Memory B cell (primary cell): ENCODE measurements around the gene GLTPD2.

Experiments
- ATAC-seq: fragments of 150-1000 bp; cut with Tn5 transposase; 2 replicates; pipeline ENCODE4 v1.10.0; 2021; ENCODE audit warnings: low read depth, mild to moderate bottlenecking, moderate library complexity
- DNase-seq, 2 donors: peaks; one replicate each; pipeline ENCODE4 v3.0.0; 2022; ENCODE audit warnings: low spot score in 2 of 2
- H3K27ac Mint-ChIP-seq: one replicate; pipeline ENCODE4 v1.8.0; 2022; ENCODE audit warnings: mild to moderate bottlenecking, moderate library complexity, mixed read lengths
- H3K27me3 Mint-ChIP-seq: one replicate; pipeline ENCODE4 v1.8.0; 2022; ENCODE audit warnings: mixed read lengths
- H3K36me3 Mint-ChIP-seq: one replicate; pipeline ENCODE4 v1.8.0; 2022; ENCODE audit warnings: mild to moderate bottlenecking, mixed read lengths
- H3K4me1 Mint-ChIP-seq: one replicate; pipeline ENCODE4 v1.8.0; 2022; ENCODE audit warnings: mixed read lengths
- H3K4me3 Mint-ChIP-seq: one replicate; pipeline ENCODE4 v1.8.0; 2022; ENCODE audit warnings: mild to moderate bottlenecking, moderate library complexity, mixed read lengths
- H3K9me3 Mint-ChIP-seq: one replicate; pipeline ENCODE4 v1.8.0; 2022; ENCODE audit warnings: mixed read lengths

The GLTPD2 gene

GRCh38 chr17:4751932-4752331 lies 36.8 kb upstream of the GLTPD2 start:
- H3K4me1 Mint-ChIP-seq = peaks cover 10% of the 10 kb centered on the region
- H3K27me3 Mint-ChIP-seq = peaks cover 13% of the 10 kb centered on the region
- H3K36me3 Mint-ChIP-seq = no peaks in the 10 kb centered on the region
- H3K9me3 Mint-ChIP-seq = no peaks in the 10 kb centered on the region
- H3K4me3 Mint-ChIP-seq = no peak overlapping the region
- no peak overlapping the region for H3K27ac Mint-ChIP-seq
- ATAC-seq (no peak), DNase-seq (no peak)

- no peaks in the 10 kb centered on the region for H3K9me3 Mint-ChIP-seq
- H3K27ac Mint-ChIP-seq = no peak overlapping the region
- peaks cover 4% of the 10 kb centered on the region for H3K4me1 Mint-ChIP-seq
- DNase-seq (no peak), ATAC-seq (no peak)
- peaks cover 14% of the 10 kb centered on the region for H3K27me3 Mint-ChIP-seq
- no peaks in the 10 kb centered on the region for H3K36me3 Mint-ChIP-seq
- H3K4me3 Mint-ChIP-seq = no peak overlapping the region
Observed at GRCh38 chr17:4753392-4753791, 35.4 kb upstream of the GLTPD2 start.

GRCh38 chr17:4759776-4760236 lies 29.0 kb upstream of the GLTPD2 start:
- Mint-ChIP-seq H3K4me3 (no peak overlapping the region), H3K36me3 (no peaks in the 10 kb centered on the region), H3K27me3 (peaks cover 12% of the 10 kb centered on the region), H3K4me1 (peaks cover 4% of the 10 kb centered on the region), H3K9me3 (no peaks in the 10 kb centered on the region), H3K27ac (no peak overlapping the region)
- no peak for ATAC-seq
- DNase-seq = no peak

- DNase-seq (no peak), ATAC-seq (no peak)
- H3K27ac Mint-ChIP-seq = no peak overlapping the region
- H3K36me3 Mint-ChIP-seq = no peaks in the 10 kb centered on the region
- no peaks in the 10 kb centered on the region for H3K9me3 Mint-ChIP-seq
- H3K27me3 Mint-ChIP-seq = peaks cover 9% of the 10 kb centered on the region
- peaks cover 4% of the 10 kb centered on the region for H3K4me1 Mint-ChIP-seq
- no peak overlapping the region for H3K4me3 Mint-ChIP-seq
Observed at GRCh38 chr17:4764595-4764994, 24.2 kb upstream of the GLTPD2 start.

GRCh38 chr17:4766201-4766600 lies 22.6 kb upstream of the GLTPD2 start:
- Mint-ChIP-seq H3K27ac (no peak overlapping the region), H3K27me3 (peaks cover 11% of the 10 kb centered on the region), H3K36me3 (no peaks in the 10 kb centered on the region), H3K4me3 (no peak overlapping the region), H3K4me1 (peaks cover 4% of the 10 kb centered on the region), H3K9me3 (no peaks in the 10 kb centered on the region)
- peak; percentile 31 for ATAC-seq
- no peak for DNase-seq

- Mint-ChIP-seq H3K4me1 (peaks cover 4% of the 10 kb centered on the region), H3K36me3 (no peaks in the 10 kb centered on the region), H3K27me3 (peaks cover 13% of the 10 kb centered on the region), H3K27ac (no peak overlapping the region), H3K4me3 (no peak overlapping the region), H3K9me3 (no peaks in the 10 kb centered on the region)
- DNase-seq (no peak), ATAC-seq (no peak)
Observed at GRCh38 chr17:4766723-4767122, 22.0 kb upstream of the GLTPD2 start.

GRCh38 chr17:4768298-4768697 lies 20.5 kb upstream of the GLTPD2 start:
- H3K27ac Mint-ChIP-seq = no peak overlapping the region
- H3K27me3 Mint-ChIP-seq = peaks cover 11% of the 10 kb centered on the region
- DNase-seq = no peak
- peaks cover 4% of the 10 kb centered on the region for H3K4me1 Mint-ChIP-seq
- H3K36me3 Mint-ChIP-seq = no peaks in the 10 kb centered on the region
- H3K4me3 Mint-ChIP-seq = no peak overlapping the region
- no peak for ATAC-seq
- no peaks in the 10 kb centered on the region for H3K9me3 Mint-ChIP-seq

- Mint-ChIP-seq H3K27me3 (peaks cover 14% of the 10 kb centered on the region), H3K4me3 (no peak overlapping the region), H3K9me3 (no peaks in the 10 kb centered on the region), H3K4me1 (peaks cover 7% of the 10 kb centered on the region), H3K27ac (no peak overlapping the region), H3K36me3 (no peaks in the 10 kb centered on the region)
- no peak for DNase-seq
- ATAC-seq = no peak
Observed at GRCh38 chr17:4769628-4770027, 19.1 kb upstream of the GLTPD2 start.

GRCh38 chr17:4771519-4772234 lies 17.1 kb upstream of the GLTPD2 start, which contains the start of gene TM4SF5:
TM4SF5 (plus strand) TSS chr17:4771886; CDS start chr17:4771923, 37 bp downstream.
- peaks cover 8% of the 10 kb centered on the region for H3K4me1 Mint-ChIP-seq
- no peaks in the 10 kb centered on the region for H3K36me3 Mint-ChIP-seq
- no peak for ATAC-seq
- no peak for DNase-seq
- no peaks in the 10 kb centered on the region for H3K9me3 Mint-ChIP-seq
- H3K27me3 Mint-ChIP-seq = peaks cover 17% of the 10 kb centered on the region
- H3K27ac Mint-ChIP-seq = no peak within 1 kb of the TSS
- H3K4me3 Mint-ChIP-seq = no peak within 1 kb of the TSS

- no peak overlapping the region for H3K27ac Mint-ChIP-seq
- H3K4me3 Mint-ChIP-seq = no peak overlapping the region
- ATAC-seq (no peak), DNase-seq (no peak)
- no peaks in the 10 kb centered on the region for H3K9me3 Mint-ChIP-seq
- H3K4me1 Mint-ChIP-seq = peaks cover 8% of the 10 kb centered on the region
- no peaks in the 10 kb centered on the region for H3K36me3 Mint-ChIP-seq
- H3K27me3 Mint-ChIP-seq = peaks cover 17% of the 10 kb centered on the region
Observed at GRCh38 chr17:4772235-4772613, 16.5 kb upstream of the GLTPD2 start.

GRCh38 chr17:4777969-4778760 lies 10.6 kb upstream of the GLTPD2 start:
- no peaks in the 10 kb centered on the region for H3K36me3 Mint-ChIP-seq
- no peak overlapping the region for H3K4me3 Mint-ChIP-seq
- no peak for DNase-seq
- no peak overlapping the region for H3K27ac Mint-ChIP-seq
- peaks cover 10% of the 10 kb centered on the region for H3K4me1 Mint-ChIP-seq
- peaks cover 21% of the 10 kb centered on the region for H3K27me3 Mint-ChIP-seq
- ATAC-seq = no peak
- H3K9me3 Mint-ChIP-seq = no peaks in the 10 kb centered on the region

- H3K4me3 Mint-ChIP-seq = no peak overlapping the region
- no peak overlapping the region for H3K27ac Mint-ChIP-seq
- peaks cover 4% of the 10 kb centered on the region for H3K4me1 Mint-ChIP-seq
- DNase-seq (no peak), ATAC-seq (no peak)
- no peaks in the 10 kb centered on the region for H3K9me3 Mint-ChIP-seq
- H3K27me3 Mint-ChIP-seq = peaks cover 21% of the 10 kb centered on the region
- H3K36me3 Mint-ChIP-seq = no peaks in the 10 kb centered on the region
Observed at GRCh38 chr17:4780325-4780955, 8.3 kb upstream of the GLTPD2 start.

- no peak overlapping the region for H3K4me3 Mint-ChIP-seq
- H3K27me3 Mint-ChIP-seq = peaks cover 21% of the 10 kb centered on the region
- DNase-seq (no peak), ATAC-seq (no peak)
- H3K4me1 Mint-ChIP-seq = peaks cover 7% of the 10 kb centered on the region
- H3K9me3 Mint-ChIP-seq = no peaks in the 10 kb centered on the region
- no peak overlapping the region for H3K27ac Mint-ChIP-seq
- H3K36me3 Mint-ChIP-seq = no peaks in the 10 kb centered on the region
Observed at GRCh38 chr17:4782652-4783051, 6.1 kb upstream of the GLTPD2 start.
